Heart left ventricle (tissue), 16 donors: Measurements from ENCODE around the gene DOCK3. TPM values are rescaled to one million over a fixed set of nuclear protein-coding genes. Genes with fewer than 3 reads are reported as not detected.

Source experiments
- ATAC-seq, 4 donors: fragments of 200-7000 bp; cut with Tn5 transposase; one replicate each; pipeline ENCODE4 v1.9.1; 2020 to 2022; ENCODE audit warnings: moderate library complexity in 4 of 4, mild to moderate bottlenecking in 3 of 4, moderate number of reproducible peaks in 1 of 4
- DNase-seq, 5 donors: peaks; one replicate each; pipeline ENCODE4 v3.0.0-alpha.2; 2020
- H3K27ac ChIP-seq, 12 donors: fragments of 200-600 bp; sonication (generic) in 4 of 12; one replicate each; pipeline versions ENCODE4 v1.5.0 to v1.8.0; 2016 to 2022; ENCODE audit warnings: mild to moderate bottlenecking in 2 of 12
- H3K27me3 ChIP-seq, 9 donors: fragments of 200-600 bp; sonication (generic) in 2 of 9; one replicate each; pipeline versions ENCODE4 v1.5.1 to v1.8.0; 2016 to 2022; ENCODE audit warnings: mild to moderate bottlenecking in 3 of 9
- H3K36me3 ChIP-seq, 9 donors: fragments of 200-600 bp; sonication (generic) in 2 of 9; one replicate each; pipeline versions ENCODE4 v1.5.0 to v1.8.0; 2018 to 2022; ENCODE audit warnings: mild to moderate bottlenecking in 2 of 9
- H3K4me1 ChIP-seq, 12 donors: fragments of 200-600 bp; sonication (generic) in 4 of 12; one replicate each; pipeline versions ENCODE4 v1.5.0 to v1.8.0; 2016 to 2022; ENCODE audit warnings: mild to moderate bottlenecking in 3 of 12
- H3K4me3 ChIP-seq, 12 donors: fragments of 200-600 bp; sonication (generic) in 4 of 12; one replicate each; pipeline versions ENCODE4 v1.5.0 to v1.8.0; 2017 to 2022; ENCODE audit warnings: mild to moderate bottlenecking in 9 of 12, moderate library complexity in 4 of 12
- H3K9me3 ChIP-seq, 12 donors: fragments of 200-600 bp; sonication (generic) in 4 of 12; one replicate each; pipeline versions ENCODE4 v1.5.0 to v1.8.0; 2016 to 2022; ENCODE audit warnings: mild to moderate bottlenecking in 1 of 12
- POLR2A ChIP-seq, 2 donors: fragments of 450-650 bp; IDR thresholded peaks; one replicate each; pipeline ENCODE4 v1.6.1; 2017; ENCODE audit warnings: antibody characterized with exemption in 2 of 2, mild to moderate bottlenecking in 2 of 2, moderate library complexity in 2 of 2
- WGBS, 4 donors: extraction: QIAGEN DNeasy Blood & Tissue Kit in 2 of 4; methylation state at CpG; one replicate each; pipeline versions ENCODE4 v1.1.5 to v1.1.7; 2013 to 2018; 5-methylcytosine and 5-hydroxymethylcytosine counted together
- intact Hi-C, 10 donors: fragments of 100-400 bp; cut with DNase I; formaldehyde crosslinking; loops; one replicate each; pipeline versions ENCODE4 v1.11.1 to v1.14.2; 2022
- polyA plus RNA-seq, 2 donors: library from polyadenylated mRNA; stranded (reverse); fragments of 200-250 nt; gene quantifications; one replicate each; pipeline ENCODE4 v1.2.3, GENCODE V29; 2013
- total RNA-seq, 9 donors: library from RNA; depleted of rRNA in 2 of 9; stranded (reverse); fragments of >200 nt in 2 of 9; fragmentation: NEBNext Ultra II Directional in 3 of 9; extraction: Animal tissue kit (Norgen Biotek cat#: 25700) in 3 of 9; gene quantifications; one replicate each; pipeline versions ENCODE4 v1.1.0 to v1.2.4, GENCODE V29; 2016 to 2023
- TF ChIP-seq, protein P1 (sequence below), 12 donors: fragments of 200-600 bp; sonication (generic) in 4 of 12; IDR thresholded peaks; one replicate each; pipeline versions ENCODE4 v1.5.0 to v1.8.0; 2018 to 2022; ENCODE audit warnings: antibody characterized with exemption in 12 of 12, mild to moderate bottlenecking in 5 of 12
- donor health status: ischemic (EF 13 %, LVEDD 7.1; RV severe dilation, severe dysfunction).
- donor health status: healthy with polysubstance abuse.
- donor health status: DM: no; HTN: yes; CAD: no.
- donor health status: DM: no; HTN: no; CAD: no.
- donor health status: ischemic (EF 25% LVEDD 6.9; RV normal size, moderate dysfunction).
- donor health status: ischemic (EF 25% LVEDD 5.7; RV mildly dilated, moderate dysfunction).
- donor health status: healthy.
- donor health status: DM: yes; HTN: yes; CAD: no.
- donor health status: ischemic (EF 35%, LVEDD 5.7; RV mildly dilated, moderate dysfunction).
- donor health status: nonischemic (EF 11% LVEDD 7.7; RV severe dilation, severe dysfunction).
- donor health status: DM: yes; HTN: yes; CAD: no.
- donor health status: PGD.
- donor health status: ischemic (EF 29% LVEDD 5.4; RV normal size, mild dysfunction).
- donor health status: nonischemic (EF 23%, LVEDD 6.1; RV moderate dilation, normal function).

The DOCK3 gene
- total and polyA plus RNA-seq, 11 donors = 2.0 to 6.7 (median 4.8) TPM

DNA sequence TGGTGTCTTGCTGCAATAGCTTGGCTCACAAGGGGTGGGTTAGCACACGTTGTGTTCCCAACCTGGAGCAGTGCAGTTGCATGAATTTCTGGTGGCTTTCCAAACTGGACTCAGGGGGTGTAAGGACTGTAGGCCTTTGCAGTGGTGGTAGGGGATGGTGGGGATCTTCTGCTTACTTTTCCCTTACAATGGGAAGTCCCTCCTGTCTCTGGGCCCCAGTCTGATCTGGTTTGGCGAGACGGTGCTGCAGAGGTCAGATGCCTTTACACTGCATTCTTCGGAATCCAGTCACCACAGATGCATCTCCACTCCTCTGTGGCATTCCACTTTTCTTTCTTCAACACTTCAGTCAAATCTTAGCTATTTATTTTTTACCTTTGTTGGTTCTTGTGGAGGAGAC lies 132.1 kb downstream of the DOCK3 start:
- Histone ChIP-seq H3K27ac (peak overlapping the region in 8 of 12 donors; percentile 13 to 55 (median 36)), H3K9me3 (peaks cover 0 to 14% (median 8%) of the 10 kb centered on the region in 12 donors), H3K27me3 (no peaks in the 10 kb centered on the region), H3K36me3 (no peaks in the 10 kb centered on the region), H3K4me1 (peaks cover 0 to 7% (median 0%) of the 10 kb centered on the region in 12 donors), H3K4me3 (peak overlapping the region in 2 of 12 donors; percentile 5 to 10)
- no peak for DNase-seq
- intact Hi-C loops = no loop called here
- TF ChIP-seq, protein P1, sequence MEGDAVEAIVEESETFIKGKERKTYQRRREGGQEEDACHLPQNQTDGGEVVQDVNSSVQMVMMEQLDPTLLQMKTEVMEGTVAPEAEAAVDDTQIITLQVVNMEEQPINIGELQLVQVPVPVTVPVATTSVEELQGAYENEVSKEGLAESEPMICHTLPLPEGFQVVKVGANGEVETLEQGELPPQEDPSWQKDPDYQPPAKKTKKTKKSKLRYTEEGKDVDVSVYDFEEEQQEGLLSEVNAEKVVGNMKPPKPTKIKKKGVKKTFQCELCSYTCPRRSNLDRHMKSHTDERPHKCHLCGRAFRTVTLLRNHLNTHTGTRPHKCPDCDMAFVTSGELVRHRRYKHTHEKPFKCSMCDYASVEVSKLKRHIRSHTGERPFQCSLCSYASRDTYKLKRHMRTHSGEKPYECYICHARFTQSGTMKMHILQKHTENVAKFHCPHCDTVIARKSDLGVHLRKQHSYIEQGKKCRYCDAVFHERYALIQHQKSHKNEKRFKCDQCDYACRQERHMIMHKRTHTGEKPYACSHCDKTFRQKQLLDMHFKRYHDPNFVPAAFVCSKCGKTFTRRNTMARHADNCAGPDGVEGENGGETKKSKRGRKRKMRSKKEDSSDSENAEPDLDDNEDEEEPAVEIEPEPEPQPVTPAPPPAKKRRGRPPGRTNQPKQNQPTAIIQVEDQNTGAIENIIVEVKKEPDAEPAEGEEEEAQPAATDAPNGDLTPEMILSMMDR (IDR thresholded peaks at IDR 0.05) = no peak
- TF ChIP-seq POLR2A (IDR thresholded peaks at IDR 0.05) = no peak
- peak in 3 of 4 donors; percentile 14 to 28 (median 27) for ATAC-seq
- 54 to 57% (median 55%) methylated on average over 4 of the region's 4 CpGs for WGBS, 4 donors

DNA sequence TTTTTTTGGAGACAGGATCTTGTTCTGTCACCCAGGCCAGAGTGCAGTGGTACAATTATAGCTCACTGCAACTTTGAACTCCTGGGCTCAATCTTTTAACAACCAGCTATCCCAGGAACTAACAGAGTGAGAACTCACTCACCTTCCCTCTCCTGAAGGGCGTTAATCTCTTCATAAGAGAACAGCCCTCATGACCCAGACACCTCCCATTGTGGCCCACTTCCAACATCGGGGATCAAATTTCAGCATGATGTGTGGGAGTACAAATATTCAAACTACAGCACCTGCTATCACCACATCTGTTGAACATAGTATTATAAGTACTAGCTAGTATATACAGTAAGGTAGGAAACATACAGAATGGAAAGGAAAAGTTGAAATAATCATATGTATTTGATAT lies 132.5 kb downstream of the DOCK3 start:
- H3K27ac ChIP-seq = peak overlapping the region in 8 of 12 donors; percentile 13 to 55 (median 36)
- WGBS, 4 donors = 42 to 63% (median 47%) methylated on average over 2 of the region's 2 CpGs

DNA sequence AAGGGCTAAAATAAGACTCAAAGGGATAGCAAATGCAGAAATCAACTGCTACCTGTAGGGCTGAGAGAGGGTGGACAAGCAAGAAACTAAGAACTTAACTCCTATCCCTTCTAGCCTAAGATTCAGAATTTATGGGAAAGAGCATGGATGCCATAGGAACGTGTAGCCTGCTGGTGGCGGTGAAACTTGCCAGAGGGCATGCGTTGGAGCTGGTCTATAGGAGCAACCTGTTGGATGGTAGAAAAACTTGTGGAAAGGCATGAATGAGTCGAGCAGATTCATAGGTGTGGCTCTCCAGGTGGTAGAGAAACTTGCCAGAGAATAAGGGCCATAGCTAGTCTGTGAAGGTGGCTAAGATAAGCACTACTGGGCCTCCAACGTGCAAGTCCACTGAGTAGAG lies 137.2 kb downstream of the DOCK3 start:
- no peak overlapping the region for H3K27ac ChIP-seq
- no peak overlapping the region for H3K4me3 ChIP-seq
- WGBS, 4 donors = 73 to 79% (median 76%) methylated on average over 5 of the region's 5 CpGs
- intact Hi-C loops = no loop called here
- no peaks in the 10 kb centered on the region for H3K36me3 ChIP-seq
- no peaks in the 10 kb centered on the region for H3K27me3 ChIP-seq
- ATAC-seq (no peak), DNase-seq (no peak)
- TF ChIP-seq, protein P1 (IDR thresholded peaks at IDR 0.05) = no peak
- no peak for TF ChIP-seq POLR2A (IDR thresholded peaks at IDR 0.05)
- no peaks in the 10 kb centered on the region for H3K9me3 ChIP-seq
- peaks cover 0 to 4% (median 0%) of the 10 kb centered on the region in 12 donors for H3K4me1 ChIP-seq

More for the DNA sequence above, 132.5 kb downstream of the DOCK3 start:
- intact Hi-C loops = no loop called here
- TF ChIP-seq, protein P1 (IDR thresholded peaks at IDR 0.05) = no peak
- TF ChIP-seq POLR2A (IDR thresholded peaks at IDR 0.05) = no peak
- Histone ChIP-seq H3K4me1 (peaks cover 0 to 7% (median 0%) of the 10 kb centered on the region in 12 donors), H3K4me3 (peak overlapping the region in 1 of 12 donors; percentile 5), H3K9me3 (peaks cover 0 to 9% (median 5%) of the 10 kb centered on the region in 12 donors), H3K27me3 (no peaks in the 10 kb centered on the region), H3K36me3 (no peaks in the 10 kb centered on the region)
- DNase-seq (peak in 1 of 5 donors; percentile 36), ATAC-seq (peak; percentile 67 to 81 (median 78))

DNA sequence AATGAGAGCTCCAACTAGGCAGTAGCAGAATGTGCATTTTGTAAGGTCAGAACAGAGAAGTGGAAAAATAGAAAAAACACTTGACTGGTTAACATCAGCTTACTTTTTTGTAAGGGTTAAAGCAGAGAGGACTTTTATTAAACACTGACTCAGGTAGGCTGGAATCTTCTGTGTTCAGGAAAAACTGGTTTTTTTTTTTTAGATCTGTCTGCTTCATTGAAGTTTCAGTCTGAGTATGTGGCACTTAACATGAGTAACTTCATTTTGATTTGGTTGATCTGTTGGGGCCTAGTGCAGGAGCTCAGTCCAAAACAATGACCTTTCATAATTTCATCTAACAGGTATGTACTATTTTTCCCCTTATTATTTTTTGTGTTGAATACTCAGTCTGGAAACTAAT lies 141.1 kb downstream of the DOCK3 start:
- no peak for TF ChIP-seq POLR2A (IDR thresholded peaks at IDR 0.05)
- TF ChIP-seq, protein P1 (IDR thresholded peaks at IDR 0.05) = no peak
- Histone ChIP-seq H3K27ac (no peak overlapping the region), H3K4me1 (peaks cover 0 to 6% (median 0%) of the 10 kb centered on the region in 12 donors), H3K9me3 (peaks cover 0 to 4% (median 0%) of the 10 kb centered on the region in 12 donors), H3K27me3 (no peaks in the 10 kb centered on the region), H3K4me3 (no peak overlapping the region), H3K36me3 (no peaks in the 10 kb centered on the region)
- DNase-seq = no peak
- ATAC-seq = no peak
- intact Hi-C loops = no loop called here
